HT-29 (cell line): ENCODE measurements around the gene FMO2. TPM values are rescaled to one million over a fixed set of nuclear protein-coding genes. Genes with fewer than 3 reads are reported as not detected.

Experiments
- DNase-seq: peaks from one replicate; pipeline ENCODE4 v3.0.0-alpha.2; 2015; ENCODE audit warnings: low spot score
- total RNA-seq: library from RNA; depleted of rRNA; stranded (reverse); fragments of >200 nt; shearing (Covaris generic); gene quantifications from 2 replicates; pipeline ENCODE4 v1.2.3, GENCODE V29; 2014; rRNA removed

FMO2 gene
- not detected in 2 replicates for total RNA-seq

DNA sequence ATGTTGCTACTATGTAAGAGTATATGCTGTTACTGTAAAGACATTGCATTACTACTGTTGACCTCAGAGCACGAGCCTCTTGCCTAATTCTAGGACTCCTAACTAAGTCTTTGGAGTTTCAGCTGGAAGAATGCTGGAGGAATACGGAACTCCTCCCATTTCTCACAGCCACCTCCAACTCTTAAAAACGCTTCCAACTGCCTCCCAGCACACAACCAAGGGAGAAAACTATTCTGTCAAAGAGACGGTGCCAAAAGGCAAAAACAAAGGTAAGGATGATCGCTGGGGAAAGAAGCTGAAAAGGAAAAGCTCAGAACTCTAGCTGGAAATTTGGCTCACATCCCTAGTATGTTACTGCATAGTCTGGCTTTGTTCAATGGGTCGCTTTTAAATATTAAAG lies at the start of gene FMO2:
Gene FMO2 (plus strand): TSS at position 210 of the 400 bp plus-strand sequence. CDS start 414 bp downstream, outside the sequence.
- no peak for DNase-seq

DNA sequence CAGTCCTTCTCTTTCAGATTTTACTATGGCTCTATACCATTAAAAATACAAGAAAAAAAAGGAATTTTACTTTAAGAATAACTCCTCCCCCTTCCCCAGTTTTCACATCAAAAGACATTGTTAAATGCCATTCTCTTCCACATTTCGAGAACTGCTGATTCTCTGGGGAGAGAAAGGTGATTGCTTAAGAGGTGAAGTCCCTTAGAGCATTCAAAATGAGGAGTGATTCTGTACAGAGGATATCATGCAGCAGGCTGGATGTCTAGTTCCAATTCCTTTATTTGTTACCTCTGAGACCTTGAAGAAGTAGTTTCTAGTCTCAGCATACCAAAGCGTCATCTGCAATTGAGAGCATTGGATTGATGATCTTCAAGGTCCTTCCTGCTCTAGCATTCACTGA lies 47.5 kb upstream of the FMO2 start:
- DNase-seq: no peak

DNA sequence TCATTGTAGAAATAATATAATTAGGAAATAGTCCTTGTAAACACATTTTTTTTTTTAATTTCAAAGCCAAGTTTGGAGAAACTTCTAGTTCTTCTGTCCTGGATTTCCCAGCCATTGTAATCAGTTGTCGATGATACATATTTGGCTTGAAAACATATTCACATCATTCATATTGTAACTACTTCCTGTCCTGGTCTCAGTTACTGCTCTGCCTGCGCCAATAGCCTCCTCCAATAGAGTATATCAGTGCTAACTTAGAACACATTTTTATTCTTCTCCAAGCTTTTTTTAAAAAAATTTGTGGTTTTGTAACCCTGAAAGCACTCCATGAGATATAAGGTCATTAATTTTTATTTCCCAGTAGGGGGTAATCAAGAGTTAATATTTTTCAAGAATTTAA lies 46.1 kb upstream of the FMO2 start:
- DNase-seq: no peak

DNA sequence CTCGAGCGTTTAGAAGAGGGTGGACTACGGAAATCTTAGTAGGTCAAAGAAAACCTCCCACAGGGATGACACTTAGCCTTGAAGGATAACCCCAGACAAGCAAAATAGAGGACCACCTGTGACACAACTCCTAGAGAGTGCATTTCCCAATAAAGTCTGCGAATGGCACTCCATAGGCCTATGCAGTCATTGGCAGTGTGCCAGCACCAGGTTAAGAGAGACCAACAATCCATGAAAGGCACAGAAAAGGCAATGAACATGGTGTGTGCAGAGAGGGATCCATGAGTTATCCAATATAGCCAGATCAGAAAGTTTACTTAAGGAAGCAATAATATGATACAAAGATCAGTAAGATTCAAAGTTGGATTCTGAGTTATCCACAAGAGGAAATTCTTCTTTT lies 45.2 kb upstream of the FMO2 start:
- DNase-seq: no peak

DNA sequence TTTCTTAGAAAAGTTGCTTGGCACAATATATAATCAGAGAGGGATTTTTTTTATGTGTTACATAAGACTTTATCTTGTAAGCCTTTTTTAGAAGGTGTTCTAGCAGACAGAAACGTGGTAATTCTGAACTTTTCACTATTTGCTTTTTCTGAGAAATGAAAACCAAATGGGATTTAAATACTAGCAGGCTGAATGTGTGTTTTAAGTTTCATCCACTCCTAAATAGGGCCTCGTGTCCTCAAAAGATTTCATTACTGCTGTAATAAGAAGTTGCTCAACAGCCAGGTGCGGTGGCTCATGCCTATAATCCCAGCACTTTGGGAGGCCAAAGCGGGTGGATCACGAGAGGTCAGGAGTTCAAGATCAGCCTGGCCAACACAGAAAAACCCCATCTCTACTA lies 44.7 kb upstream of the FMO2 start:
- no peak for DNase-seq

DNA sequence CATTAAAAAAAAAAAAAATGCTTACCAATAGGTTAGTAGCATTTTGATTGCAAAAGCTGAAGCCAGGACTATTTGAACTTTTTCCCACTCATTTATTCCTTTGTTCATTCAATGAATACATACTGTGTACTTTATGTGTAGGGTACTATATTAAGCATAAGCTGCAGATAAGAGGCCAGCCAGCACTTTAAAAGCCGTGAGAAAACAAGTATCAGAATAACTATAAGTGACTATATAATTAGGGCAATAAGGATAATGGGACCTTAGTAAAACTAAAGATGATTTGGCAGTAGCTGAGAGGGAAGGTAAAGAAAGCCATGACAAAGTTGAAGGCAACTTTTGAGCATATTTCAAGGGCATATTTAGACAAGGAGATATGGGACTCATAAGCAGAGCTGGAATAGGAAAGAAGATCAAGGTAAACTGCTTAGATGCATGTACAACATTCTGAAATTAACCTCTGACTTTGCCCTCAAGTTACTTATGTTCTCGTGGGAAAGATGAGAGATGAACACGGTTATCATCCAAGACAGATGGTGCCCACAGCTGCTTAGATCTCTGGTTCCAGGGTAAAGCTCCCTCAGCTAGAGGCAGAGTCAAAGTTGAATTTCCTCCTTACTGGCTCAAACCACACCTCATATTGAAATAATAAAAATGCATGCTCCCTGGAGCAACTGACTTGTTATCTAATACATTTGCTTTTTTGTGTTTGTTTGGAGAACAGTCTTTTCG lies 44.0 kb upstream of the FMO2 start:
- DNase-seq: no peak

- no peak for DNase-seq
Measured at GRCh38 chr1:171141688-171142415, 43.2 kb upstream of the FMO2 start.

DNA sequence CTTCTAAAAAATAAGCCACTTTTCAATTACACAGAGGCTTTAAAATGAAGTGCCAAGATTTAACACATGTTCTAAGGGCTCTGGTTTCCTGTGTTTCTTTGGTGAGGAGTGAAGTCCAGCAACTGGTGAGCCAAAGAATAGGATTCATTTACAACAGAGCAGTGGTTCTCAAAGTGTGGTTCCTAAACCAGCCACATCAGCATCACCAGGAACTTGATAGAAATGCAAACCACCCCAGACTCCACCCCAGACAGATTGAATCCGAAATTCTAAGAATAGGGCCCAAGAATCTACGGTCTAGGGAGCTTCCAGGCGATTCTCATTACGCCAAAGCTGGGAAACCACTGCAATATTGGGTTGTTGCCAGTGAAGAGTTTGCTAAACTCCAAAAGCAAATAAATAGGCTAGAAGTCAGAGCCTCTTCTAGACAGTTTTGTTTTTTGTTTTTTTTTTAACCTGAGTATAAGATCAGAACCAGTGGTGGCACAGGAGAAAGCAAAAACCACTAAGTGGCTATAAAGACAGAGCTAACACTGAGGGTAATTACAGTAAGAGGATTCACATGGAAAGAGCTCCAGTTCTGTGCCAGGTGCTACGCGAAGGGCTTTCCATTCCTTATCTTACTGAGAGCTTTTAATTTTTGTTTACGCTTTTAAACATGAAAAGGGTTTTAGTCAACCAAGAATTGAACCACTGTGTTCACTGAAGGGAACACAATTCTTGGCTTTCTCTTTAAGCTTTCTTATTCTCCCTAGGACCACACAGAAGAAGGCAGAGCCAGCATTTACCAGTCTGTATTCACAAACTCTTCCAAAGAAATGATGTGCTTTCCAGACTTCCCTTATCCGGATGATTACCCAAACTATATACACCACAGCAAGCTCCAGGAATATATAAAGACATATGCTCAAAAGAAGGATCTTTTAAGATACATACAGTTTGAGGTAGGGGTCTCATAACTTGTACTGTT lies 42.4 kb upstream of the FMO2 start:
- no peak for DNase-seq

DNA sequence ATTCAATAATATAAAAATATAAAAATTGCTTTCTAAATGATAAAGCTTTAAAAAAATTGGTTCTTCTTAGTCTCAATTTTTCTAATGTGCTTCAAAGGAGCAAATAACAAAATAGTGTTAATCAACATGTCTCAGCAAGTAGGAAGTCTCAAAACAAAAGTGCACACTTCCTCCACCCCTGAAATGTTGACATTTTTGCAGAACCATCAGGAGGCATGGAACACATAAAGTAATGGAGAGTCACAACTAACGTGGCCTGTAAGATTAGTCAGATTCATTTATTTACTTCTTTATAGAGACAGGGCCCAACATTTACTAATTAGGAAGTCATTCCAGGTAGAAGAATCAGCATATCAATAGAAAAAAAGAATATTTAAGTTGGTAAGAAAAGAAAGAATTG lies 34.9 kb upstream of the FMO2 start:
- DNase-seq: no peak

DNA sequence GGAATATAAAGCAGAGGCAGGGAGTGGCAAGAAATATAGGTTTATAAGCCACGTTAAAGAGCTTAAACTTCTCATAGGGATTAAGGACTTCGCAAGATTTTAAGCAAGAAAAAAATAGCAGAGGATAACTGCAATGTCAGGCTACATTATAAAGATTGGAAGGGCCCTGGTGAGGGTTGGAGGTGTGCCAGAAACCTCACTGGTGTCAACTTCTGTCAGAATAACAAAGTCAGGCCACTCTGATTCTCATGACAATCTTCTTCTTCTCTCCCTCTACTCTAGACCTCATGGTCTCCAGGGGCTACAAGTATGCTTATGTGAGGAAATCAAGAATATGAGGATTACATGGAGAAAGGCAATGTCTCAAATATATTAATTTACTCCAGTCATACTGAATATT lies 32.6 kb upstream of the FMO2 start:
- no peak for DNase-seq

DNA sequence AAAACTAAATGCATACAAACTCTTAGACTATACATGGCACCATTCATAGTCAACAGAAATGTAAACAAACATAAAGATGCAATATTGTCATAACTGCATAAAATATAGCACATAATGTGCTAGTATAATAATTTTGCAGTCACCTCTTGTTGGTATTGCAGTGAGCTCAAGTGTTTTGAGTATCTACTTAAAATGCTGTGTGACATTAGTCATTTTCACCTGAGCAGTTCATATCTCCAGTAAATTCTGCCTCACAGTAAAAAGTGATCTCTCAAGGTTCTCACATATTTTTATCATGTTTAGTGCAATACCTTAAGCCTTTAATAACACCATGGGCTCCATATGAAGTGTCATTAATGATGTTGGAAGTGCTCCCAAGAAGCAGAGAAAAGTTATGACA lies 29.6 kb upstream of the FMO2 start:
- DNase-seq: no peak

DNA sequence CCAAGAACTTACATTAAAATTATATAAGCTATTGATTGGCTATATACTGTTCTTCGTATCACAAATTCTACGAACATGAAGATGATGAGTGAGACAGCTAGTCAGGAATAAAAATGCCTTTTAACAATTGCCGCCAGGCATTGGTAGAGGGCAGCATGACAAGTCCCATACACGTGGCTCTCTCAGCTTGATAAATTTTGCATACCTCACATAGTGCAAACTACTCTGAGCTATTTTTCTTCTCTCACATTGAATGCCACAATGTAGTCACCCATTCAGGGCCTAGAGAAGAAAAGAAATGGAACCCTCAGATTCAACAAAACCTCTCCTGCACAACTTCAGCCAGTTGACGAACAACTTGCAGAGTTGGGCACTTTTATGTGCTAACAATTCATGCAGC lies 27.0 kb upstream of the FMO2 start:
- no peak for DNase-seq

DNA sequence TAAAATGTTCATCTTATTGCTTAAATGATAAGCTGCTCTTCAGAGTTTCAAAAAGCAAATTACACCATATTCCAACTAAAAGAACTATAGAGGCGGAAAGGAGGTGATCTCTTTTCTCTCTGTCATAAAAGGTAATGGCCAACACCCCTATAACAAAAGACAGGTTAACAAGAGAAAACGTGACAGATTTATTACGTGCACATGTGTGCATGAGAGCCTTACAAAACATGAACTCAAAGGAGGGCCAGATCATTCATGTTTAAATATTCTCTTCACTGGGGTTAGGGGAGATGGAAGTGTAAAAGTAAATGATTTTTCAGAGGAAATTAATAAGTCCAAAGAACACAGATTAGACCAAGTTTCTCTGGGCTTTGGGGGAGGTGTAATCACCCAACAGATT lies 26.5 kb upstream of the FMO2 start:
- no peak for DNase-seq

DNA sequence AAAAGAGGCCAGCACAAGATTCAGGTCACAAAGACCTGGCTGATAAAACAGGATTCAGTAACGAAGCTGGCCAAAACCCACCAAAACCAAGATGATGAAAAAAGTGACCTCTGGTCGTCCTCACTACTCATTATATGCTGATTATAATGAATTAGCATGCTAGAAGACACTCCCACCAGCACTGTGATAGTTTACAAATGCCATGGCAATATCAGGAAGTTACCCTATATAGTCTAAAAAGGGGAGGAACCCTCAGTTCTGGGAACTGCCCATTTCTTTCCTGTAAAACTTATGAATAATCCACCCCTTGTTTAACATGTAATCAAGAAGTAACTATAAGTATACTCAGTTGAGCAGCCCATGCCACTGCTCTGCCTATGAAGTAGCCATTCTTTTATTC lies 26.0 kb upstream of the FMO2 start:
- no peak for DNase-seq

- DNase-seq: no peak
Measured at GRCh38 chr1:171160211-171160610, 24.9 kb upstream of the FMO2 start.

- no peak for DNase-seq
Measured at GRCh38 chr1:171160639-171161354, 24.3 kb upstream of the FMO2 start.

DNA sequence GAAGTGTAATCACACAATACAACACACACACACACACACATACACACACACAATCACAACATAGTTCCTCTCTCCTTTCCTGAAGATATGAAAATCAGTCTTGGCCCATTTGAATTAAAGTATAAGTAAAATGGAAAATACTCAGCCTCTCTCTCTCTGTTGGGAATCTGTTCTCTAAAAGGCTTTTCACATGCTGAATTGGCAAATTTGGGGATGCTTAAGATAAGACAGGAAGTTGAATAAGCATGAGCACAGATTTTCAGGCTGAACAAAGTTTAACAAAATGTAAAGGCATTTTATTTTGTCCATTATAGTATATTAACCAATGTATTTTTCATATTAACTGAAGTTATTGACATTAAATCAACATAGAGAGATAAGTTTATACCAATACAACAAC lies 23.7 kb upstream of the FMO2 start:
- DNase-seq: no peak

DNA sequence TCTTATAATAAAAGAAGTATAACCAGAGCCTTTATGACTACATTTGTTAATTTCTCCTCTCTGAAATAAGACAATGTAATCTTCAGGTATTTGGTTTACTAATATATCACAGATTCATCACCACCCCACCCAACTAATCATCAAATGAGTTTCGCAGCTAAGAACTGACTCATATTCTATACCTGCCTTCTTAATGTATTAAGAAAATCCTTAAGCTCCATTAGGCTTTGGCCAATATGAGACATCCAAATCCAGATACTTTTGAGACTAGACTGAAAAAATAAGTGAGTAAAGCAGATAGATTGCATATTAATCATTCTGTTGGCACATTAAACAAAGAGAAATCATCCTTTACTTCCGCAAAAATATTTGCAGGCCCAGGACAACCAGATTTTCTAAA lies 18.7 kb upstream of the FMO2 start:
- DNase-seq: no peak

- DNase-seq: no peak
Measured at GRCh38 chr1:171167785-171168184, 17.3 kb upstream of the FMO2 start.

DNA sequence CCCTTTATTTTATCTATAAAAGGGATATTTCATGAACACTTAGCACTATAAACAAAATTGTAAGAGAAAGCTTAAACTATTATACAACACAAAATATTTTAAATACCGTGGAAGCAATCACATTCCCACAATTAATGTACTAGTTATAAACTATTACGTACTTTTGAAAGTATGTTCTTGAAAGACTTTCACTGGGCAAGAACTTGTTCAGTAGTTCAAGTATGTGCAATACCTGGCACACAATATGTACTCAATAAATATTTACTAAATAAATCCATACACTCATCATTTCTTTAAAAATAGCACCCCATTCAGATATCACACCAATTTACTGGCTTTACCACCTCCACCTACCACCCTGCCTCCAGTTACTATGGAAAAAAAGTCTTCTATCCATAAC lies 12.6 kb upstream of the FMO2 start:
- no peak for DNase-seq

DNA sequence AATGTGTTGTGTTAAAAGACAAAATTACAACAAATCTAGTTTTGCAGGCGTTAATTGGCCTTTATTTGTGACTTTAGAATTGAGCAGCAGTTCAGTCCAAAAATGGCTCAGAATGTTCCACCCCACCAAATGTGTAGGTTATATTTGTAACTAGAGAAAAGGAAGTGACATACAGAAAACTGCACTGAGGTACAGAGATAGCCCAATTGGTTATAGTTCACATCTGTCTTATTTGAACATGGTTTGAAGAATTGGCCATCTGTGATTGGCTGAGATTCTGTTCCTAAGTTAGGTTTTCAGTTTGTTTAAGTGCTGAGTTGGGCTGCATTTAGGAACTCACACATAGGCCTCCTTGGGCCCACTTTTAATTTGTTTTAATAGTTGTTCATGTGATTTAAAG lies 12.0 kb upstream of the FMO2 start:
- DNase-seq: no peak
